ENCODE results near the gene LRRC4C.

The LRRC4C gene

GRCh38 chr11:40338062-40338461 is 1121.4 kb downstream of the LRRC4C start:
- H3K4me3 ChIP-seq (ENCODE audit: low read depth, low read length) = no peak overlapping the region
- H3K79me2 ChIP-seq (ENCODE audit: control insufficient read depth, insufficient read depth, low read length, unreplicated experiment) = no peaks in the 10 kb centered on the region
- no peaks in the 10 kb centered on the region for H3K27me3 ChIP-seq (ENCODE audit: insufficient read depth, low read length)
- no peak overlapping the region for H3K27ac ChIP-seq (ENCODE audit: low read depth, low read length)
- H2AFZ ChIP-seq (ENCODE audit: low read length, unreplicated experiment) = no peak overlapping the region
- H3K36me3 ChIP-seq (ENCODE audit: insufficient read depth, low read length) = no peaks in the 10 kb centered on the region
- H3K4me1 ChIP-seq (ENCODE audit: control insufficient read depth, insufficient read depth, low read length, unreplicated experiment) = no peaks in the 10 kb centered on the region

- Histone ChIP-seq H3K27me3 (ENCODE audit: insufficient read depth, low read length) (no peaks in the 10 kb centered on the region), H3K4me3 (ENCODE audit: low read depth, low read length) (no peak overlapping the region), H3K36me3 (ENCODE audit: insufficient read depth, low read length) (no peaks in the 10 kb centered on the region), H3K4me1 (ENCODE audit: control insufficient read depth, insufficient read depth, low read length, unreplicated experiment) (no peaks in the 10 kb centered on the region), H3K79me2 (ENCODE audit: control insufficient read depth, insufficient read depth, low read length, unreplicated experiment) (no peaks in the 10 kb centered on the region), H3K27ac (ENCODE audit: low read depth, low read length) (no peak overlapping the region), H2AFZ (ENCODE audit: low read length, unreplicated experiment) (no peak overlapping the region)
These were observed 1122.3 kb downstream of the LRRC4C start for GRCh38 chr11:40337118-40337517.

GRCh38 chr11:40328890-40329614 is 1130.4 kb downstream of the LRRC4C start:
- Histone ChIP-seq H3K79me2 (ENCODE audit: control insufficient read depth, insufficient read depth, low read length, unreplicated experiment) (no peaks in the 10 kb centered on the region), H3K4me3 (ENCODE audit: low read depth, low read length) (peak overlapping the region; percentile 18; the same call in 1 of the 2 replicates), H3K36me3 (ENCODE audit: insufficient read depth, low read length) (no peaks in the 10 kb centered on the region), H3K4me1 (ENCODE audit: control insufficient read depth, insufficient read depth, low read length, unreplicated experiment) (peaks cover 3% of the 10 kb centered on the region), H3K27ac (ENCODE audit: low read depth, low read length) (peak overlapping the region; percentile 71), H2AFZ (ENCODE audit: low read length, unreplicated experiment) (no peak overlapping the region), H3K27me3 (ENCODE audit: insufficient read depth, low read length) (no peaks in the 10 kb centered on the region)

GRCh38 chr11:40323241-40323640 is 1136.2 kb downstream of the LRRC4C start:
- Histone ChIP-seq H3K27me3 (ENCODE audit: insufficient read depth, low read length) (no peaks in the 10 kb centered on the region), H3K79me2 (ENCODE audit: control insufficient read depth, insufficient read depth, low read length, unreplicated experiment) (no peaks in the 10 kb centered on the region), H3K36me3 (ENCODE audit: insufficient read depth, low read length) (no peaks in the 10 kb centered on the region), H3K4me1 (ENCODE audit: control insufficient read depth, insufficient read depth, low read length, unreplicated experiment) (no peaks in the 10 kb centered on the region), H2AFZ (ENCODE audit: low read length, unreplicated experiment) (no peak overlapping the region), H3K27ac (ENCODE audit: low read depth, low read length) (no peak overlapping the region), H3K4me3 (ENCODE audit: low read depth, low read length) (no peak overlapping the region)

- no peak overlapping the region for H2AFZ ChIP-seq (ENCODE audit: low read length, unreplicated experiment)
These were observed 1137.9 kb downstream of the LRRC4C start for GRCh38 chr11:40321537-40321936.

GRCh38 chr11:40316171-40316570 is 1143.3 kb downstream of the LRRC4C start:
- Histone ChIP-seq H2AFZ (ENCODE audit: low read length, unreplicated experiment) (no peak overlapping the region), H3K27ac (ENCODE audit: low read depth, low read length) (no peak overlapping the region), H3K4me1 (ENCODE audit: control insufficient read depth, insufficient read depth, low read length, unreplicated experiment) (no peaks in the 10 kb centered on the region), H3K4me3 (ENCODE audit: low read depth, low read length) (no peak overlapping the region), H3K79me2 (ENCODE audit: control insufficient read depth, insufficient read depth, low read length, unreplicated experiment) (no peaks in the 10 kb centered on the region), H3K27me3 (ENCODE audit: insufficient read depth, low read length) (no peaks in the 10 kb centered on the region), H3K36me3 (ENCODE audit: insufficient read depth, low read length) (no peaks in the 10 kb centered on the region)

More at GRCh38 chr11:40321537-40321936, 1137.9 kb downstream of the LRRC4C start:
- Histone ChIP-seq H3K79me2 (ENCODE audit: control insufficient read depth, insufficient read depth, low read length, unreplicated experiment) (no peaks in the 10 kb centered on the region), H3K4me1 (ENCODE audit: control insufficient read depth, insufficient read depth, low read length, unreplicated experiment) (no peaks in the 10 kb centered on the region), H3K27ac (ENCODE audit: low read depth, low read length) (no peak overlapping the region), H3K4me3 (ENCODE audit: low read depth, low read length) (no peak overlapping the region), H3K36me3 (ENCODE audit: insufficient read depth, low read length) (no peaks in the 10 kb centered on the region), H3K27me3 (ENCODE audit: insufficient read depth, low read length) (no peaks in the 10 kb centered on the region)

- Histone ChIP-seq H3K27me3 (ENCODE audit: insufficient read depth, low read length) (no peaks in the 10 kb centered on the region), H3K27ac (ENCODE audit: low read depth, low read length) (no peak overlapping the region), H3K36me3 (ENCODE audit: insufficient read depth, low read length) (no peaks in the 10 kb centered on the region), H2AFZ (ENCODE audit: low read length, unreplicated experiment) (no peak overlapping the region), H3K4me1 (ENCODE audit: control insufficient read depth, insufficient read depth, low read length, unreplicated experiment) (no peaks in the 10 kb centered on the region), H3K4me3 (ENCODE audit: low read depth, low read length) (no peak overlapping the region), H3K79me2 (ENCODE audit: control insufficient read depth, insufficient read depth, low read length, unreplicated experiment) (no peaks in the 10 kb centered on the region)
These were observed 1144.3 kb downstream of the LRRC4C start for GRCh38 chr11:40315122-40315521.

- Histone ChIP-seq H3K4me3 (ENCODE audit: low read depth, low read length) (no peak overlapping the region), H3K27me3 (ENCODE audit: insufficient read depth, low read length) (no peaks in the 10 kb centered on the region), H3K27ac (ENCODE audit: low read depth, low read length) (no peak overlapping the region), H2AFZ (ENCODE audit: low read length, unreplicated experiment) (no peak overlapping the region), H3K4me1 (ENCODE audit: control insufficient read depth, insufficient read depth, low read length, unreplicated experiment) (no peaks in the 10 kb centered on the region), H3K36me3 (ENCODE audit: insufficient read depth, low read length) (no peaks in the 10 kb centered on the region), H3K79me2 (ENCODE audit: control insufficient read depth, insufficient read depth, low read length, unreplicated experiment) (no peaks in the 10 kb centered on the region)
These were observed 1145.1 kb downstream of the LRRC4C start for GRCh38 chr11:40314327-40314726.

GRCh38 chr11:40306938-40307548 is 1152.4 kb downstream of the LRRC4C start:
- Histone ChIP-seq H3K27ac (ENCODE audit: low read depth, low read length) (no peak overlapping the region), H3K4me3 (ENCODE audit: low read depth, low read length) (no peak overlapping the region), H2AFZ (ENCODE audit: low read length, unreplicated experiment) (no peak overlapping the region), H3K4me1 (ENCODE audit: control insufficient read depth, insufficient read depth, low read length, unreplicated experiment) (no peaks in the 10 kb centered on the region), H3K79me2 (ENCODE audit: control insufficient read depth, insufficient read depth, low read length, unreplicated experiment) (no peaks in the 10 kb centered on the region), H3K36me3 (ENCODE audit: insufficient read depth, low read length) (no peaks in the 10 kb centered on the region), H3K27me3 (ENCODE audit: insufficient read depth, low read length) (no peaks in the 10 kb centered on the region)

GRCh38 chr11:40302669-40303068 is 1156.8 kb downstream of the LRRC4C start:
- Histone ChIP-seq H3K4me3 (ENCODE audit: low read depth, low read length) (no peak overlapping the region), H3K36me3 (ENCODE audit: insufficient read depth, low read length) (no peaks in the 10 kb centered on the region), H3K4me1 (ENCODE audit: control insufficient read depth, insufficient read depth, low read length, unreplicated experiment) (no peaks in the 10 kb centered on the region), H2AFZ (ENCODE audit: low read length, unreplicated experiment) (no peak overlapping the region), H3K27ac (ENCODE audit: low read depth, low read length) (no peak overlapping the region), H3K27me3 (ENCODE audit: insufficient read depth, low read length) (0 out of 2 replicates have a peak, but pooled peaks cover 7% of the 10 kb centered on the region), H3K79me2 (ENCODE audit: control insufficient read depth, insufficient read depth, low read length, unreplicated experiment) (no peaks in the 10 kb centered on the region)

GRCh38 chr11:40295466-40295865 is 1164.0 kb downstream of the LRRC4C start:
- no peak overlapping the region for H3K27ac ChIP-seq (ENCODE audit: low read depth, low read length)
- H3K36me3 ChIP-seq (ENCODE audit: insufficient read depth, low read length) = no peaks in the 10 kb centered on the region
- H3K4me1 ChIP-seq (ENCODE audit: control insufficient read depth, insufficient read depth, low read length, unreplicated experiment) = no peaks in the 10 kb centered on the region
- no peaks in the 10 kb centered on the region for H3K79me2 ChIP-seq (ENCODE audit: control insufficient read depth, insufficient read depth, low read length, unreplicated experiment)
- H3K27me3 ChIP-seq (ENCODE audit: insufficient read depth, low read length) = peaks cover 28% of the 10 kb centered on the region; the same call in 1 of the 2 replicates
- no peak overlapping the region for H2AFZ ChIP-seq (ENCODE audit: low read length, unreplicated experiment)
- H3K4me3 ChIP-seq (ENCODE audit: low read depth, low read length) = no peak overlapping the region
